Esophagus muscularis mucosa (tissue), 4 donors: ENCODE measurements around the gene ARV1. TPM values are rescaled to one million over a fixed set of nuclear protein-coding genes. Genes with fewer than 3 reads are reported as not detected.

Experiments
- total RNA-seq, 4 donors: library from RNA; depleted of rRNA; stranded (reverse); fragments of >200 nt; gene quantifications; one replicate each; pipeline versions ENCODE4 v1.1.0 to v1.2.1, GENCODE V29; 2016

The ARV1 gene
- total RNA-seq, 4 donors from 2014 or later, result 14.9 to 21.6 (median 18.8) TPM

Other genes with a start within 250 kb of the ARV1 start
- gene CAPN9, start 231.7 kb upstream of the ARV1 start, total RNA-seq, result not detected
- gene C1orf198, start 110.6 kb upstream of the ARV1 start, total RNA-seq, result 100 to 1,000 TPM in 3 of 4 donors, 10 to 100 TPM in 1; 95.6 to 214 (median 140) TPM
- gene TTC13, start 233 bp upstream of the ARV1 start, total RNA-seq, result 10 to 100 TPM in 2 of 4 donors, 1 to 10 TPM in 2; 8.4 to 27.0 (median 11.5) TPM
- 10 to 100 TPM in 1 of 4 donors, 1 to 10 TPM in 3; 1.7 to 13.6 (median 5.6) TPM for gene FAM89A, start 61.2 kb downstream of the ARV1 start, total RNA-seq
- gene TRIM67, start 183.0 kb downstream of the ARV1 start, total RNA-seq, result under 1 TPM in 3 of 4 donors, not detected in 1; under 0.01 to 0.42 (median 0.13) TPM